Stomach (tissue), 9 donors: ENCODE data around the gene ABRAXAS1. TPM values are rescaled to one million over a fixed set of nuclear protein-coding genes. Genes with fewer than 3 reads are reported as not detected.
"Not testable (repeated sequence)": the region's sequence is repeated elsewhere in the genome, so short reads cannot be mapped to it uniquely, and the experiment has no call there.

Experiments used
- DNase-seq, 2 donors: peaks; one replicate each; pipeline versions ENCODE4 v3.0.0 to v3.0.0-alpha.2; 2013 to 2019
- H3K27ac ChIP-seq, 5 donors: fragments of 200-600 bp in 4 of 5; sonication (generic) in 4 of 5; one replicate each; pipeline ENCODE4 v1.5.1; 2013 to 2019; ENCODE audit warnings: mild to moderate bottlenecking in 1 of 5, moderate library complexity in 1 of 5
- H3K27me3 ChIP-seq, 3 donors: fragments of 200-600 bp; sonication (generic); one replicate each; pipeline ENCODE4 v1.5.1; 2017 to 2019; ENCODE audit warnings: mixed run types in 1 of 3
- H3K36me3 ChIP-seq, 4 donors: fragments of 200-600 bp; sonication (generic); 1 replicate in 3 of 4; 2 replicates in 1 of 4; pipeline ENCODE4 v1.5.1; 2016 to 2019
- H3K4me1 ChIP-seq, 4 donors: fragments of 200-600 bp; sonication (generic); one replicate each; pipeline ENCODE4 v1.5.1; 2016 to 2019
- H3K4me3 ChIP-seq, 4 donors: fragments of 200-600 bp; sonication (generic) in 3 of 4; one replicate each; pipeline ENCODE4 v1.5.1; 2016 to 2019; ENCODE audit warnings: mild to moderate bottlenecking in 1 of 4
- H3K9me3 ChIP-seq, 4 donors: fragments of 200-600 bp; sonication (generic); one replicate each; pipeline ENCODE4 v1.5.1; 2016 to 2019
- CTCF ChIP-seq, 7 experiments: fragments of 450-650 bp in 4 of 7; fragments of 200-600 bp in 3 of 7; sonication (generic) in 3 of 7; IDR thresholded peaks; one replicate each; pipeline ENCODE4 v1.5.1; 2016 to 2019; ENCODE audit warnings: antibody characterized with exemption in 7 of 7, control low read depth in 2 of 7, mild to moderate bottlenecking in 1 of 7
- EP300 ChIP-seq: sonication (generic); formaldehyde crosslinking; IDR thresholded peaks from one replicate; pipeline ENCODE4 v1.6.1; 2017; ENCODE audit warnings: antibody characterized with exemption
- POLR2A ChIP-seq, 4 donors: fragments of 450-650 bp; IDR thresholded peaks; one replicate each; pipeline ENCODE4 v1.6.1; 2016; ENCODE audit warnings: antibody characterized with exemption in 4 of 4, control low read depth in 2 of 4, mild to moderate bottlenecking in 1 of 4, moderate library complexity in 1 of 4
- POLR2AphosphoS5 ChIP-seq, 3 donors: sonication (generic); formaldehyde crosslinking; IDR thresholded peaks; one replicate each; pipeline ENCODE4 v1.6.1; 2016; ENCODE audit warnings: antibody characterized with exemption in 3 of 3
- WGBS, 5 donors: extraction: QIAGEN DNeasy Blood & Tissue Kit in 3 of 5; methylation state at CpG; one replicate each; pipeline versions ENCODE4 v1.1.5 to v1.1.7; 2013 to 2018; 5-methylcytosine and 5-hydroxymethylcytosine counted together
- intact Hi-C: fragments of 100-400 bp; cut with DNase I; formaldehyde crosslinking; loops from one replicate; pipeline ENCODE4 v1.15.1; 2023; ENCODE audit warnings: low total_unique reads
- polyA plus RNA-seq, 3 donors: library from polyadenylated mRNA; stranded (reverse); fragments of 200-250 nt; gene quantifications; one replicate each; pipeline ENCODE4 v1.2.3, GENCODE V29; 2013
- total RNA-seq, 5 donors: library from RNA; depleted of rRNA; stranded (reverse); fragments of >200 nt; gene quantifications; one replicate each; pipeline versions ENCODE4 v1.1.0 to v1.2.3, GENCODE V29; 2014 to 2016
- donor health status: healthy with polysubstance abuse.
- donor health status: Bipolar disorder and iron deficiency.
- donor health status: healthy.

Gene ABRAXAS1
- total and polyA plus RNA-seq, 8 donors, result 3.6 to 17.6 (median 5.4) TPM; not detected in 1

GRCh38 chr4:83504503-83504902 lies 19.6 kb upstream of the ABRAXAS1 start:
- no peak for TF ChIP-seq POLR2AphosphoS5 (IDR thresholded peaks at IDR 0.05)
- no peak for TF ChIP-seq CTCF (IDR thresholded peaks at IDR 0.05)
- TF ChIP-seq EP300, result no peak
- TF ChIP-seq POLR2A (IDR thresholded peaks at IDR 0.05), result no peak
- no peak overlapping the region for H3K4me3 ChIP-seq
- H3K27ac ChIP-seq, result no peak overlapping the region
- no peaks in the 10 kb centered on the region for H3K9me3 ChIP-seq
- 26 to 53% (median 41%) methylated on average over 4 of the region's 4 CpGs for WGBS, 5 donors
- H3K4me1 ChIP-seq, result no peaks in the 10 kb centered on the region
- peak in 1 of 2 donors; percentile 11 for DNase-seq
- no peaks in the 10 kb centered on the region for H3K36me3 ChIP-seq
- intact Hi-C loops, result no loop called here
- H3K27me3 ChIP-seq, result no peaks in the 10 kb centered on the region

- H3K27me3 ChIP-seq, result no peaks in the 10 kb centered on the region
- H3K4me1 ChIP-seq, result no peaks in the 10 kb centered on the region
- no peaks in the 10 kb centered on the region for H3K9me3 ChIP-seq
- DNase-seq, result no peak
- no peak overlapping the region for H3K4me3 ChIP-seq
- TF ChIP-seq POLR2A (IDR thresholded peaks at IDR 0.05) (no peak), EP300 (no peak), POLR2AphosphoS5 (IDR thresholded peaks at IDR 0.05) (no peak), CTCF (IDR thresholded peaks at IDR 0.05) (no peak)
- intact Hi-C loops, result no loop called here
- no peaks in the 10 kb centered on the region for H3K36me3 ChIP-seq
- H3K27ac ChIP-seq, result no peak overlapping the region
Measured at GRCh38 chr4:83503974-83504373, 19.1 kb upstream of the ABRAXAS1 start.

GRCh38 chr4:83501671-83502070 lies 16.8 kb upstream of the ABRAXAS1 start:
- 89 to 95% (median 91%) methylated on average over 3 of the region's 3 CpGs for WGBS, 5 donors

GRCh38 chr4:83498187-83498586 lies 13.3 kb upstream of the ABRAXAS1 start:
- 86 to 100% (median 94%) methylated on average over 1 of the region's 1 CpG for WGBS, 5 donors
- Histone ChIP-seq H3K36me3 (no peaks in the 10 kb centered on the region), H3K4me3 (no peak overlapping the region), H3K27me3 (no peaks in the 10 kb centered on the region), H3K9me3 (no peaks in the 10 kb centered on the region), H3K4me1 (no peaks in the 10 kb centered on the region), H3K27ac (no peak overlapping the region)
- TF ChIP-seq POLR2A (IDR thresholded peaks at IDR 0.05) (no peak), POLR2AphosphoS5 (IDR thresholded peaks at IDR 0.05) (no peak), CTCF (IDR thresholded peaks at IDR 0.05) (no peak), EP300 (no peak)
- no peak for DNase-seq
- intact Hi-C loops, result no loop called here

More at GRCh38 chr4:83501671-83502070, 16.8 kb upstream of the ABRAXAS1 start:
- H3K36me3 ChIP-seq, H3K27me3 ChIP-seq, DNase-seq, H3K4me3 ChIP-seq, H3K27ac ChIP-seq, intact Hi-C loops, H3K9me3 ChIP-seq, H3K4me1 ChIP-seq: not testable (repeated sequence)

GRCh38 chr4:83496085-83496917 lies 11.4 kb upstream of the ABRAXAS1 start:
- H3K27me3 ChIP-seq, H3K4me3 ChIP-seq, H3K4me1 ChIP-seq, H3K9me3 ChIP-seq, H3K27ac ChIP-seq, intact Hi-C loops, H3K36me3 ChIP-seq, DNase-seq: not testable (repeated sequence)
- WGBS, 5 donors, result 58 to 72% (median 61%) methylated on average over 8 of the region's 8 CpGs
